Ramos (cell line): ENCODE data around the gene ABAT.

Source experiments
- in situ Hi-C: fragments of 300-500 bp; cut with MboI; formaldehyde crosslinking; loops from one replicate; pipeline ENCODE4 v1.14.3; 2022; ENCODE audit warnings: low sequenced_read_pairs; ENCODE audit not compliant: unreplicated experiment

Gene ABAT

GRCh38 chr16:8735574-8735973 is 61.2 kb downstream of the ABAT start:
- in situ Hi-C loops, result no loop called here

DNA sequence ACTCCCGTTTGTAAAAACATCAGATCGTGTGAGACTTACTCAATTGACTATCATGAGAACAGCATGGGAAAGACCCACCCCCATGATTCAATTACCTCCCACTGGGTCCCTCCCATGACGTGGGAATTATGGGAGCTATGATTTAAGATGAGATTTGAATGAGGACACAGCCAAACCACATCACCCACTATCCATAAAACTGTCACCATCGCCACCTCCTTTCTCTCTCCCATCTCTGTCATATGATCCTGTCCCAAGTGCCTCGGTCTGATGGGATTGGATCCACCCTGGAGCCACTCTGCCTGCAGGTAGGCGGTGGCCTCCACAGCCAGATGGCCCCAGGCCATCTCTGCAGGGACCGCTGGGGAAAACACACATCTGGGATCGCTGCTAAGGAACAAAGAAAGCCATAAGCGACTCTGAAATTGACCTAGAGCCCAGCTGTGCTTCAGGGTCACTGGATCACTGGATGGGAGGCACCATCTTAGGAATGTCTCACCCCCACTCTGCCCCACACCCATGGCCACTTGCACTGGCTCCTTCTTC is 61.8 kb downstream of the ABAT start:
- in situ Hi-C loops, result no loop called here

DNA sequence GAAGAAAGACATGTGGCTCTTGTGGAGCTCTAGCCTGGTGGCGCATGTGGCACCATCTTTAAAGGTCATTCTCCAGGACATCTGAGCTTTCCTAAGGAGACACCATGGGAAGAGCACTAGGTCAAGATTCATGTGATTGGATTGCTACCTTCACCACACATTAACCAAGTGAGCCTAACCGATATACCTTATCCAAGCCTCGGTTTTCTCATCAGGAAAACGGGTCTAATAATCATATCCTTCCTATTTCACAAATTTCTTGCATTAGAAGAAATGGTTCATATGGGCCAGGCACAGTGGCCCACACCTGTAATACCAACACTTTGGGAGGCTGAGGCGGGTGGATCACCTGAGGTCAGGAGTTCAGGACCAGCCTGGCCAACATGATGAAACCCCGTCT is 64.7 kb downstream of the ABAT start:
- in situ Hi-C loops, result no loop called here

- in situ Hi-C loops, result no loop called here
These were observed 65.7 kb downstream of the ABAT start for GRCh38 chr16:8739989-8740704.

DNA sequence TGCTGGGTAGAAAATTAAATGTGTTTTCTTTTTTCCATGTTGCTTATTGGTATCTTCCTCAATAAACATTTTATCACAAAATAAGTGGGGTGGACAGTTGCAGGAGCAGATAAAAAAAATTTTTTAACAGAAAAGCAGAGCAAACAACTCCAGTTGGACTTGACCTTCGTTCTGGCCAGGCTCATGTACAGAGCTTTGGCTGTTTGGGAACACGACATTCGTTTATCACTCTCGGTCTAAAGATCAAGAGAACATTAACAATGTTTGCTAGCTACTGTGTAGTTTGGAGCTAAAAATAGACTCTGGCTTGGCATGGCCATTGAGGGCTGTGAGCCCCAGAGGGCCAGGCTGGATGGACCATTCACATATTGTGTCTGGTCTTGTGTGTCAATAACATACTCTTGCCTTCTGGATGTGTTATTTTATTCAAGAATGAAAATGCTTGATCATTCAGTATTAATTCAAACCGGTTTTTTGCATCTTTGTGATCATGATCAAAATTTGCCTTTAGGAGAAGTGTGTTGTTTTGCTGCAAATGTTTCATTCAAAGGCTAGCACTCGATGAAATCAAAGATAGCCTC is 66.4 kb downstream of the ABAT start:
- in situ Hi-C loops, result no loop called here

DNA sequence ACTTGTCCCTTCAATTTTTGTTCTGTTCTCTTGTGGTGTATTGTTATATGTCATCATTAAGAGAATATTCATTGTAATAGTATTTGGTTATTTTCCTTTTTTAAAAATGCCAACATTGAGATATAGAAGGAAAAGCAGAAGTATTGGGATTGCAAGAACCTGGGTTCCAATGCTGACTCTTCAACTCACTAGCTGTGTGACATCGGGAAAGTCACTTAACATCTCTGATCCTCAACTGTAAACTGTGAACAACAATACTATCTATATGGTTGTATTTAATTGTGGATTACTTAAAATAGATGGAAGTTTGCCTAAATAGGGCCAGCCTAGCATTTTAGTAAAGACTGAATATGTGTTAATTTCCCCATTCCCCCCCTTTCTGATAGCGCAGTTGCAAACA is 67.2 kb downstream of the ABAT start:
- in situ Hi-C loops, result no loop called here

- in situ Hi-C loops, result no loop called here
These were observed 67.7 kb downstream of the ABAT start for GRCh38 chr16:8742068-8742467.

DNA sequence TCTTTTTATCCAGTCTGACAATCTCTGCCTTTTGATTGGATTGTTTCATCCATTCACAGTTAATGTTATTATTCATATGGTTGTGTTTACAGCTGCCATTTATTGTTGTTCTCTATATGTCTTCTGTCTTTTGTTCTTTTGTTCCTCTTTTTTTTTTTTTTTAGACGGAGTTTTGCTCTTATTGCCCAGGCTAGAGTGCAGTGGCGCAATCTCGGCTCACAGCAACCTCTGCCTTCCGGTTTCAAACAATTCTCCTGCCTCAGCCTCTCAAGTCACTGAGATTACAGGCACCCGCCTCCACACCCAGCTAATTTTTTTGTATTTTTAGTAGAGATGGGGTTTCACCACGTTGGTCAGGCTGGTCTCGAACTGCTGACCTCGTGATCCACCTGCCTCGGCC is 74.5 kb downstream of the ABAT start:
- in situ Hi-C loops, result loop anchor here (5.0 kb wide), 1 partner anchor 33 kb away; no protein-coding TSS in a partner anchor

DNA sequence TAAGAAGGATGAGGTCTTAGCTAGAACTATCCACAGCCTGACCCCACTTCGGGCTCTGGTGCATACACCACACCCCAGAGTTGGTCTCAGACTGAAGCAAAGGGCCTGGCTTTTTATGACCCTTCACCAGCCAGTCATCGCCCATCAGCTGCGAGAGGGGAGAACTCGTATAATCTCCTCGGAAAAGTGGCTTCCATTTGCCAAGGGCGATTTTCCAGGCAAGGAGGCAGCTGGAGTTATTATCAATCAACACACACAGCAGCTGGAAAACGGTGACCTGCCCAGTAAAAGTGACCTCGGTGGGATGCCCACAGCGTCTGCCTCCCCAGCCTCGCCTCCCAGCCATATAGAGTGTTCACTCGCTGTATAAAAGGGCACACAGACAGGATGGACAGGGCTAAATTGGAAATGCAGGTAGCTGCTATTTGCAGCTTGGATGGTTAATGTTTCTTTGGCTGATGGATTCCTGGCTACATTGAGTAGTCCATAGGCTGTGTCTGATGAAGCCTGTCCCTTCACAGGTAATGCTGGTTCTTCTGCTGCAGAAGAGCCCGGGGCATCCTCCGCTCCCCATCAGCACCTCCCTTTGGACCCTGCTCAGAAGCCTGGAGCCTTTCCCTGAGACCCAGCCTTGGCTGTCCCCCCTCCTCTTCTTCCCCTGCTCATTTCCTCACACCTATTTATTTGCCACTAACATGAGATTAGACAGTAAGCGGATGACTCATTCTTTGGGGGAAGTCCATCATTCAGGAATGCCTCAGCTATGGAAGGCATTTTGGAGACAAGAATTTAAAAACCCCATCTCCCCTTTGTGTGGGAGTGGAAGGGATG is 77.3 kb downstream of the ABAT start:
- in situ Hi-C loops, result no loop called here

- in situ Hi-C loops, result no loop called here
These were observed 78.3 kb downstream of the ABAT start for GRCh38 chr16:8752706-8753105.

DNA sequence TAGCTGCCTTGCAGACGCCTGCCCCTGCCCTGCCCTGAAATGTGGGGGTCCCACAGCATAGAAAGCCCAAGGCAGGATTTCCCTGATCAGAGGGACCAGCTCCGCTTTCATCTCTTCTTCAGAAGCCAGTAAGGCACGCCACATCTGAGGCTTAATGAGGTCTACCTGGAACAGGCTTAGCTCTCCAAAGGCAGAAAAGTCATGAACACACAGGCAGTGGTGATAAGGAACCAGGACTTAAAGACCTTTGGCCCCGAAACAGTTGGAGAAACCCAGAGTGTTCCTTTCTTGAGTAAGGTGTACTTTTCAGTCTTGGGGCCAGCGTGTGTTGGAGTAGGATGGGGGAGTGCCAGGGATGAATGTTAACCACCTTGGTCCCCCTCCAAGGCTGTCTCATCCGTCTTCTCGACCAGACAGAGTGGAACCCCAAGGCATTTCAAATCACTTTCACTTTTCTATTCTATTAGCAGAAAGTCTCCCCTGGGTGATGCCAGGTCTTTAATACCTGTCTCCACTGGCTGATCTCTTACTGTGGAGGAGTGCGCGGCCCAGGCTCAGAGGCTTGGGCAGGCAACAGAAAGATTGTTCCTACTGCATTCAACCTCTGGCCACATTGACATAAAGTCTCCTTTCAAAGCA is 79.1 kb downstream of the ABAT start:
- in situ Hi-C loops, result no loop called here

- in situ Hi-C loops, result no loop called here
These were observed 82.3 kb downstream of the ABAT start for GRCh38 chr16:8756755-8757154.

GRCh38 chr16:8758022-8758421 is 83.6 kb downstream of the ABAT start:
- in situ Hi-C loops, result no loop called here

GRCh38 chr16:8760021-8760420 is 85.6 kb downstream of the ABAT start:
- in situ Hi-C loops, result no loop called here

DNA sequence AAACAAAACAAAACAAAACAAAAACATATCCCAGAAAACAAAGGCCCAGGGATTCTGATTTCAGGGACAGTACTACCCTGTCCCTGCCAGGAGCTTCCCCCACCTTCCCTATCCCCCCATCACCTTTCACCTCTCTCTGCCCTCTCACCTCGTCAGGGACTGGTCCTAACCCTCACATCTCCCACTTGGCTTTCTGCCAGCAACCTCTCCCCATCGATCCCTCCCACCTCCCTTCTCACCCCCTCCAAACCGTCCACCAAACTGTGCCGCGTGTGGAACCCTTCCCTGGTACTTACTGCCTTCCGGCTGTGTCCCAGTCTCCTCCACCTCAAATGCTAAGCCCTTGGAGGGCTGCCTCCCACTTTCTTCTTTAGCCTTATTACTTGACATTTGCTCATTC is 86.7 kb downstream of the ABAT start:
- in situ Hi-C loops, result no loop called here

DNA sequence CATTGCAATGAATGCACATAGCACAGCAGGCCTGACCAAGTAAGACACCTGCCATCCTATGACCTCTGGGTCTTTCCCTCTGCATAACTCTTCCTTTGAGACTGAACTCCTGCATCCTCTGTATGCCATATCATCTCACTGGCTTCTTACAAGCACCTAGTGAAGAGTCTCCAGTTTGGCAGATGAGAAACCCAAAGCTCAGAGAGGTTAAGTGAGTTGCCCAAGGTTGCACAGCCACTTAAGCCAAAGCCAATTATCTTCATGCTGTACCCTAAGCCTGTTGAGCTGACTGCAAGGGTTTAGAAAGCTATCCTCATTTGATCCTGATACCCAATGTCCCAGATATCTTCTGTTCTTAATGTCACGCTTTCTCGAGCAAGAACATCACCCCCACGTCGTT is 87.8 kb downstream of the ABAT start:
- in situ Hi-C loops, result no loop called here

DNA sequence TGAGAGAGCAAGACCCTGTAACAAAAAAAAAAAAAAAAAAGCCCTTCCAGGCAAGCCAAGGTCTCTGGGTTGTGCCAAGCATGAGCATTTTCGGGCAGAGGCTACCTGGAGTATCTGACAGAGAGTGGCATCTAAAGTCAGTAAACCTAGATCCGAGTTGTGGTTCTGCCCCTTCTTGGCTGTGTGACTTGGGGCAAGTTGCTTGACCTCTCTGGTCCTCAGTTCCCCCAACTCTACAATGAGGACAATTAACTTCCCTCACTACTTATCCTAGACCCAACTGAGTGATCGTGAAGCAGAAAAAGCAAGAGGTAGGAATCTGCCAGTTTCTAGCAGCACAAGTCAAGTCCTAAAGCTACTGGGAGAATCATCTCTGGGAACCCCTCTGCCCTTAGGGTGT is 88.7 kb downstream of the ABAT start:
- in situ Hi-C loops, result no loop called here

- in situ Hi-C loops, result no loop called here
These were observed 89.5 kb downstream of the ABAT start for GRCh38 chr16:8763899-8764298.

DNA sequence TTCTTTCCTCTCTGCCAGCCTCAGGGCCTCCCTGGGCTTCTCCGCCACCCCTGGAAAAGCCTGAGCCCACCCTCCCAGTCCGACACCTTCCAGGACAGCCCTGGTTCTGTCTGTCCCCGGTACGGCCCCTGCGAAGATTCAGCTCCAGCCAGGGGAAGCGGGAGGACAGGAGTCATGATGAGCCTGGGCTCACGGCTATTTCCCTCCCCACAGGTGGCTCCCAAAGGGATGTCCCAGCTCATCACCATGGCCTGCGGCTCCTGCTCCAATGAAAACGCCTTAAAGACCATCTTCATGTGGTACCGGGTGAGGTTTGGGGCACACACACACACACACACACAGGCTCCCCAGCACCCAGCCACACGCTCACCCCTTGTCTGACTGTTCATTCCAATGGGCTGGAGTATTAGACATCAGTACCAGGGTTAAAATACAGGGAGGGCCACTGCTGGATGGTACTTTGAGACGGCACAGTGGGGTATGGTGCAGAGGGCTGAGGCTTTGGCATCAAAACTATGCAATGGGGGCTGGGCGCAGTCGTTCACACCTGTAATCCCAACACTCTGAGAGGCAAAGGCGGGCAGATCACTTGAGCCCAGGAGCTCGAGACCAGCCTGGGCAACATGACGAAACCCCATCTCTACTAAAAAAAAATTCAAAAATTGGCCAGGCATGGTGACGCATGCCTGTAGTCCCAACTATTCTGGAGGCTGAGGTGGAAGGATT is 90.3 kb downstream of the ABAT start:
- in situ Hi-C loops, result no loop called here

DNA sequence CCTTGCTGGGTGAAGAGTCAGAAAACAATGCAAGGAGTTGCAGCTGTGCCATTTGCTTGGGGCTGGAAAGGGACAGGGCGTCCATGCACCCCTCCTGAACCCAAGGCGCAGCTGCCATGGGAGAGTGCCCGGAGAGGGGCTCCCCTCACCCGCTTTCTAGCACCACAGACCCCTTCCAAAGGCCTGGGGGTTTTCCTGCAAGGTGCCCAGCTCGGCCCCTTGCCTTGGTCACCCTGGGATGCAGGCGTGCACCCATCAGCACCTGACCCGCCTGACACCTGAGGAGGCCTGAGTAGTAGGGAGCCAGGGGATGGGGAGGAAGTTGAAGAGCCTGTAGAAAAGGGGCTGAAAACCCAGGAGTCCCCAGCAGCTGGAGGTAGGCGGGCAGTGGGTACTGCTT is 92.8 kb downstream of the ABAT start:
- in situ Hi-C loops, result no loop called here
